GM19397 (cell line): Measurements from ENCODE around the gene AMTN.

Experiments used
- ATAC-seq: cut with Tn5 transposase; IDR thresholded peaks from one replicate; pipeline ENCODE4 v1.9.1; 2021; ENCODE audit warnings: mild to moderate bottlenecking, moderate library complexity; ENCODE audit not compliant: unreplicated experiment

AMTN gene

DNA sequence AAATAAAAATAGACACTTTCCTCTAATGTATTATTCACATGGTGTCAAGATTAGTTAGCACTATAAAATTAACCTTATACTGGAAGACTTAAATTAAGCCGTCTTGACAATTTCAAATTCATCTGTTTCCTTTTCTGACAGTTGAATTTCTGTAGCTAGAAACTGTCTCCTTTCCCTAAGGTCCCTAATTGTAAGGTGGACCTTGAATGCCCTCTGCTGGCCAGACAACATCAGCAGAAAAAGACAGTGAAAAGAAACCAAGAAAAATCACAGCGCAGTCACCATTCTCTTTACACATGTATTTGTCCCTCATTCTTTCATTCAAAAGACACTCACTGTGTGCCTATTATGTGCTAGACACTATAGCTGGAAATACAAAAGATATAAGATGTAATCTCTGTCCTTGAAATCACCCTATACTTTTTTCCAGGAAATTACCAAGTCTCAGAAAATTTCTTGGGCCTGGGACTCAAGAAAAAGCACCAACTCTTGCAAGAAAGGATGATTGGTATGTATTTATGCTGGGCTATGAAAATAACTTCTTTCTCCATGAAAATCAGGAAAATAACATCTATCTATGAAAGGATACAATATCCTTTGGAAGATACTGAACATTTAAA lies 41.0 kb downstream of the AMTN start:
- ATAC-seq = peak; percentile 72

DNA sequence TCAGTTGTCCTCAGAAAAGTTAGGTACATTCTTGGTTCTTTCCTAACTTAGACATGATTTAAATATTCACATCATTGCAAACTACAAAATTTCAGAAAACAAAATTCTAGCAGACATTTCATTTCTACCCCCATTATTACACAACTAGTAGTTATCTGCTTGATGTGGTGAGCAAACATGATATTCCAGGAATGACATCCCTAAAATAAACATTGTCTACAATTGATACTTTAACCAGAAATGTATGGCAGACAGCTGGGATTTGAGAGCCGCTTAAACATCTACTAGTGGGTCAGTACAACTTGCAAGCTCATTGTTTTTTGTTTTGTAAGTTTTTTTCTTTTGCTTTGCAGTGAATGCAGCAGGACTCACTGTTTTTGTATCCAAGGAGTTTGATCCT lies 41.6 kb downstream of the AMTN start:
- no peak for ATAC-seq

DNA sequence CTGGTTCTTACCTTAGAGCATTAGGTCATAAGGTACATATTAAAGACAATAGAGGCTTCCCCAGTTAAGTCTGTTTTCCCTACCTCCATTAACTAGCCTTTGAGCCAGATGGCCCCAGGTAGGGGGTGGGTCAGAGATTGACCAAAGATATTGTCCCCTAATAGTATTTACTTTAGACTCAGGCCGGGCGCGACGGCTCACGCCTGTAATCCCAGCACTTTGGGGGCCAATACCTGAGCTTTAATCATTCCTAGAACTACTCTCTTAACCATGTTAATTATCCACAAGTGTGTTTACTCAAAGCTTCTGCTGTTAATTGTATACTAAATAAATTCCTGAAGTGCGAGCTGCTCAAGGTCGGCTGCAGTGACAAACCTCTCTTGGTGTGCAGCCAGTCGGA lies 45.7 kb downstream of the AMTN start:
- no peak for ATAC-seq

DNA sequence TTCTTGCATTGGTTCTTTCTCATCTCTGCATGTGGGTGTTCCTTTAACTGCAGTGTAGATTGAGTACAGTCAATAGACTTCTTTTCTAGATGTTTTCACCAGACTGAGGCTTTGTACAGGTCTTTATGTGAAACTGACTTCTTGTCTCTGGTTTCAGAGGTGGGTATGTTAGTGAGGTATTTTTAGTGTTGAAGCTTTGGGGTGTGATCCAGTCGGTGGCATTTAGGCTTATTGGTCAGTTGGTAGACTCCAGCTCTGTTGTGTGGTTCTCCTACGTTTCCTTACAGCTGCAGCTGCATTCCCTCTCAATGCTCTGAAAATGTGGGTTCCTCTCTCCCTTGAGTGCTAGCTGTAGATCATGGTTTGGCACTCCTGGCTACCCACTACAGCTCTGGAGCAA lies 52.4 kb downstream of the AMTN start:
- no peak for ATAC-seq

DNA sequence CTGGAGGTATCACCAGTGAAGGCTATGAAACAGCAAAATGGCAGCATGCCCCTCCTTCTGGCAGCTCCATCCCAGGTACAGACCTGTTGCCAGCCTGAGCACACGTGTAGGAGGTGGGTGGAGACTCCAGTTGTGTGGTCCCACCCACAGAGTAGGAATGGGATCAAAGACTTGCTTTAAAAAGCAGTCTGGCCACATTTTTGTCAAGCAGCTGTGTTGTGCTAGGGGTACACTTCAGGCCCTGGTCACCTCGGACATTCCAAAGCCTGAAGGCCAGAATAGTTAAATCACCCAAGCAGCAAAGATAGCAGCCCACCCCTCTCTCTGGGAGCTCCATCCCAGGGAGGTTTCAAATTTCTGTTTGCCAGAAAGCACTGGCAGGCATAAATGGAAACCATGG lies 53.4 kb downstream of the AMTN start:
- ATAC-seq = no peak

DNA sequence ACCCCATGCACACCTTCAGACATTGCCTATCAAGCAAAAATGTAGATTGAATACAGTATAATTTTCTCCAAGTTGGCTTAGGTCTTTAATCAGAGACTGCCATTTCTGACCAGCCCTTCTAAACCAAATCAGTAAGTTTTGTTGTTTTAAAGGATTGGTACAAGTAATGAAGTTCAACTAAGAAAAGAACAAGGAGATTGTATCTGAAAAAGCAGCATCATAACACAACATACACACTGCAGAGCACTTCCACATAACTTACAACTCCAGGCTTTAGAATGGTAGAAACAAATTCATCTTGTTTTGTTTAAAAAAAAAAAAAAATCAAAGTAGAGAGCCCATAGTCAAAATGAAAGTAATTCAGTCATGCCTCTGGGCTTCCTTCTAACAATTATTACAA lies 57.6 kb downstream of the AMTN start:
- no peak for ATAC-seq

DNA sequence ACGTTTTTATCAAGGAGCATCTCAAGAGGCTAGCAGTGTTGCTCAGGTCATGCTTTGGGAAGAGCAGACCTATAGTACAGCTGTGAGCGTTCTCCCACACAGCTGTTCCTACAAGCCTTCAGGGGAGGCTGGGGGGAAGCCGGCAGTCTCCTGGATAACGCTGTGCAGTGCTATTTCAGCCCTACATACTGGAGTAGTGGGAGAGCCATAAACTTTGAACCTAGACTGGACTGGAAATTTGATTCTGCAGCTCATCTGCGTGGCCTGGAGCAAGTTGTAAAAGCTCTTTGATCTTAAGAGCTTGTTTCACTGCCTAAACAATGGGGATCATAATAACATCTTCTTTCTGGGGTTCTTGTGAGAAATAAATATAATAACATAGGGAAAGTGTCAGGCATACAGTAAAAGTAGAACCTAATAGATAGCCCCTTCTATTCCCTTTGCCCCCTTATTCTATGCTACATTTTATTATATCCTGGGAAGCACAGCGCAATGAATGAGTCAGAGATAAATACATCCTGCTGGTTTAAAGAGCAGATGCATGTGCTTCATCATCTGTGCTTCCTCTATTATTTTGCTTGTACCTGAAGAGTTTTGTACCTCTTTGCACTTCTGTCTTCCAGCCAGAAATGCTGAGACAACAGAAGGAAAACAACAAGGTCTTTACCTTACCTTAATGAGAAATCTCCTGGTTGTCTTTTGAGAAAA lies 59.0 kb downstream of the AMTN start:
- ATAC-seq = no peak

DNA sequence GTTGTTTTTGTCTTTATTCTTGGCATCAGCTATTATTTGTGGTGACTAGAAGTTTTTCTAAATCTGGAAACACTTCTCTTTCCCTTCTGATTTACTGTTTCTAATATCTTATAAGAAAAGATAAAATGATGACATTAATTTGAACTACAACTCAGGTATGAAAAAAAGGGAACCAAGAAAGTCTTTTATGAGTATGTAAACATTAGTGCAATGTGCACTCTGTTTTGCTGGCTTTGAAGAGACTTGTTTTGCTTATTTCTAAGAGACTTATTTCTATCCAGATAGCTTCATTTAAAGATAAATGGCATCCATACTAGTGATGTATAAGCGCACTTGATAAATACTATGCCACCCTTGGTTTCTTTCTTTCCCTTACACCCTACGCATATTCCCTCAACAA lies 63.6 kb downstream of the AMTN start:
- no peak for ATAC-seq
